EH (cell line): ENCODE results near the gene B9D1.
"Not testable (repeated sequence)": the region's sequence is repeated elsewhere in the genome, so short reads cannot be mapped to it uniquely, and the experiment has no call there.

ENCODE experiments used
- DNase-seq: peaks from one replicate; pipeline ENCODE4 v3.0.0-alpha.2; 2015; ENCODE audit warnings: low read depth

The B9D1 gene

DNA sequence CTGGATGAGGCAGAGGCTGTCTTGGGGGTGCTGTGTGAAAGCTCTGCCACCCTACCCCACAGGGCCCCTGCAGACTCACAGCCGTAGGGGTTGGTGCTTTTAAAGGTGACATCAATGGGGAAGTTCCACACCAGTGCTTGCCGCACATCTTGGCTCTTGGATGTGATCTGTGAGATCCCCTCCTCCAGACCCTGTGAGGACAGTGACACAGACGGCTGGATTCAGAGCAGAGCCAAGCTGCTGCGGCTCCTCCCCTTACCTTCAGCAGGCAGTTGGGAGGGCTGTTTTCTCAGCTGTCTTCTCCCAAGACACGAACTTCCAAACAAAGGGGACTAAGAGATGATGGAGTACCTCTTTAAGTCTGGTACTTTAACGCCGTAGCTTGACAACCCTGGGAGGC lies 4.8 kb downstream of the B9D1 start:
- DNase-seq, result no peak

DNA sequence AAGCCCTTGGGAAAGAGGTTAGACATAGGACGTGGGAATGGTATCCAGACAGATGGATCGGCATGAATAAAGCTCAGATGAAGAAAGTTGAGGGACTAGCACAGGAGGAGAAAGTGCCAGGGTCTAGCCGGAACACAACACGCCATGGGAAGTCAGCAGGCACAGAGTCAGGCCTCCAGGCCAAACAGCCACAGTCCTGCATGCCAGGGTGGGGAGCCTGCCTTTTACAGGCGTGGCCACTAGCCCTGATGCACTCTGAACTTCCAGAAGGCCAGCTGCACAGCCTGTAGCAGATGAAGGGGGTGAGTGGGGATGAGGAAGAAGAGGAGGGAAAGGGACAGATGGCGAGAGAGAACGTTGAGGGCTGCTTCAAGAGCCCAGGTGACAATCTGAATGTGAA lies 5.2 kb downstream of the B9D1 start:
- DNase-seq, result no peak

DNA sequence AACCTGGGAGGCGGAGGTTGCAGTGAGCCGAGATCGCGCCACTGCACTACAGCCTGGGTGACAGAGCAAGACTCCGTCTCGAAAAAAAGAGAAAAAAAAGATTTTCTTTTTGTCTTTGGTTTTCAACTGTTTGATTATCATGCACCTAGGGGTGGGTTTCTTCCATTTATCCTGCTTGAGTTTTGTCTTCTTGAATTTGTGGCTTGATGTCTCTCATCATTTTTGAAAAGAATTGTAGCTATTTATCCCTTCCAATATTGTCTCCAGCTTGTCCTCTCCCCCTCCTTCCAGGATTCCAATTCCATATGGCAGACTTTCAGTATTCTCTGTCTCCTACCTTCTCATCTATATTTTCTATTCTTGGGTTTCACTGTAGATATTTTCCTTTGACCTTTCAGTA lies 7.8 kb downstream of the B9D1 start:
- no peak for DNase-seq

DNA sequence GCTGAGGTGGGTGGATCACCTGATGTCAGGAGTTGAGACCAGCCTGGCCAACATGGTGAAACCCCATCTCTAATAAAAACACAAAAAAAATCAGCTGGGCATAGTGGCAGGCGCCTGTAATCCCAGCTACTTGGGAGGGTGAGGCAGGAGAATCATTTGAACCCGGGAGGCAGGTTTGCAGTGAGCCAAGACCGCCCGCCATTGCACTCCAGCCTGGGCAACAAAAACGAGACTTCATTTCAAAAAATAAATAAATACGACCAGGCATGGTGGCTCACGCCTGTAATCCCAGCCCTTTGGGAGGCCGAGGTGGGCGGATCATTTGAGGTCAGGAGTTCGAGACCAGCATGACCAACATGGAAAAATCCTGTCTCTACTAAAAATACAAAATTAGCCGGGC lies 9.1 kb downstream of the B9D1 start:
- not testable (repeated sequence) for DNase-seq

DNA sequence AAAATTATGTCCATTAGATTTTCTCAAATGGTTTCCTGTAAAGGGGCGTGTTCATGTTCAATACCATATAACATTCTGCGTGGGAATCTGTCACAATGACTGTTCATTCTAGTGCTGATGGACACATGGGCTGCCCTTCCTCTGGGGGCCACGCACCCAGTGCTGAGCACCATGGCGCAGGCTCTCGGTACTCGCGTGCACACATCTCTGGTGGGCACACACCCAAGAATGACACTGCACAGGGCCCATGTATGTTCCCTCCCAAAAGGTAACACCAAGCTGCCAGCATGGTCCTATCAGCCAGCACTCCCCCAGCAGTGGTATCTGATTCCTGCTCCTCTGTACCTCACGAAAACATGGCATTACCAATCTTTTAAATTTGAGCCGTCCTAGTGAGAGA lies 13.7 kb downstream of the B9D1 start:
- DNase-seq, result no peak

DNA sequence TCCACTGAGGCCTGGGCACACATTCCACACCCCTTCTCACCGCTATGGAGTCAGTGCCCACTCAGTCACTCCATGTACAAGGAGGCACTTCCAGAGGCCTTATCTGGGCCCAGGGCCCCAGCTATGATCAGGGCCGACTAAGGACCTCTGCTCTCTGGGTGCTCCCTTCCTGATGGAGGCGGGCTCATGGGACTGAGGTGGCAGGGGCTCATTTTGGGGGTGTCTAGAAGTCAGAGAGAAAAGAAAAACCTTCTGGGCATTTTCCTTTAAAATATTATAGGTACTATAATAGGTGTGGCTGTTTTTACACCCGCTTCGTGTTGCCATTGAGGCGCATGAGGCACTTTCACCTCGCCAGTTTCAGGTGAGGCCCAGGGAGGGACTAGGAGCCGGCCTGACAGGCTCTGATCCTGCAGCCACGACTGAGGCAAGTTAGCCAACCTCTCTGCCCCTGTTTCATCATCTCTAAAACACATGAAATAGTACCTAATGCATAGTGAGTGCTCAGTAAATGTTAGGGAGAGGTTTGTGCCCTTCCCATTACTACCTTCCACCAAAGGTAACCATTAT lies 14.4 kb downstream of the B9D1 start:
- no peak for DNase-seq

DNA sequence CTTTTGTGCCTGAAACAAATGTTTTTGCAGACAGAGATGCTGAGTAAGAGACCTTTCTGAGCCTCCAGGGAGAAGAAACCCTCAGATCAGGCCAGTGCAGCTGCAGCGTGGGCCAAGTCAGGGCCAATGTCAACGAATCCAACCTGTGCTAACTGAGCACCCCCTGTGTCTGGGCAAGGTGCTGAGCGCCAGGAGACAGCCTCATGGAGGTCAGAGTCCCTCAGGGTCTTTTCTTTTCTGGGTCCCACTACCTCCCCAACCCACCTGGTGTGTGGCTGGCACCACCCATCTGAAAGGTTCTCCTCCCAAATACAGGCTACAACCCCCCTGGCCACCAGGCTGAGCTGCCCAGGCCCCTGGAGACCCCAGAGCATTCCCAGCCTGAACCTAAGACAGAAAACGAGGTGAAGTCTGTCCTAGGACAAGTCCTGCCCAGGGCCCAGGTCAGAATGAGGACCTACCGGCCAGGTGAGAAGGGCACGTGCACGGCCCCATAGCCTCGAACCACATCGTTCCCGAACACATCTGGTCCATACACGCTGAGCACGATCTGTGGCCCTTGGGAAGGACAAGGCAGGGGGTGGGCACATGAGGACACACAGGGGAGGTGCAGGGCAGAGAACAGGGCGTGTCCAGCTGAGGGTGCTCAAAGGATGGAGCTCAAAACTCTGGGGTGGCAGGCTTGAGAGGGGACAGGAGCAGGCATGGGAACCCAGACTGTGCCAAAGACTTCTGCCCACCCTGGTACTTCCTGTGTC lies 15.0 kb downstream of the B9D1 start:
- DNase-seq, result no peak

DNA sequence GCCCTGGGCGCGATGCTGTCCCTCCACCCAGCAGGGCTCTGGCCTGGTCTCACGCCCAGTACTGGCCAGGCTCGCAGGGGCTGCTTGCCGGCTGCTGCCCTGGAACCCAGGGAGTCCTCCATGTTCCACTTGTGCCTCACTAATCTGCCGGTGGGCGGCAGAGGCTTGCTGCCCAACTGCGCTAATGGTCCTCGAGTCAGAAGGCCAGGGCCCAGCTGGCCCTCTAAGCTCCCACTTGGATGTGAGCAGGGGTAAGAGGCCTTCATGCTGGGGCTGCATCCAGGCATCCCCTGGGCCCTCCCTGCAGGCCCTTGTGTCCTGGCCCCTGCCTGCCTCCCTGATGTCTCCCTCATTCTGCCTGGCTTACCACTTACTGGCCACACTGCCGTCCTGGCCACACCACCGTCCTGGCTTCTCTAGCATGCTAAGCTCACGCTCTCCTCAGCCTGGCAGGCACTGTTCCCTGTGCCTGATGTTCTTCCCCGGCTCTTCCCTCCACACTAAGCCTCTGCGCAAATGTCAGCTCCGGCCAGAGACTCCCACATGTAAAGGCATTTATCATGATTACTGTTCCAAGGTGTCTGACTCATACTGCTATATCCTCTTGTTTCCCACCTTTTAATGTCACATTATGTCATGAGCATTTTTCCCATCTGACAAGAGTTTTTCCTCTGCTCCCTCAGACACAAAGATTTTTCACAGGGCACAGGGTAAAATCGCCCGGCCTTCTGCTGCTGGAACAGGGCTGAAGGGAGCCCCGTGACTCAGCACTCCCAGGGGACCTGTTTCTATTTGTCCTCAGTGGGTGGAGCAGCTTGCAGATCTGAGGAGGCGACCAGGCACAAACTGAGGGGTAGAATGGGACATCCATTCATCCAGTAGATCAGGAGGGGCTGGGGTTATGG lies 15.9 kb downstream of the B9D1 start:
- peak; percentile 89 for DNase-seq

DNA sequence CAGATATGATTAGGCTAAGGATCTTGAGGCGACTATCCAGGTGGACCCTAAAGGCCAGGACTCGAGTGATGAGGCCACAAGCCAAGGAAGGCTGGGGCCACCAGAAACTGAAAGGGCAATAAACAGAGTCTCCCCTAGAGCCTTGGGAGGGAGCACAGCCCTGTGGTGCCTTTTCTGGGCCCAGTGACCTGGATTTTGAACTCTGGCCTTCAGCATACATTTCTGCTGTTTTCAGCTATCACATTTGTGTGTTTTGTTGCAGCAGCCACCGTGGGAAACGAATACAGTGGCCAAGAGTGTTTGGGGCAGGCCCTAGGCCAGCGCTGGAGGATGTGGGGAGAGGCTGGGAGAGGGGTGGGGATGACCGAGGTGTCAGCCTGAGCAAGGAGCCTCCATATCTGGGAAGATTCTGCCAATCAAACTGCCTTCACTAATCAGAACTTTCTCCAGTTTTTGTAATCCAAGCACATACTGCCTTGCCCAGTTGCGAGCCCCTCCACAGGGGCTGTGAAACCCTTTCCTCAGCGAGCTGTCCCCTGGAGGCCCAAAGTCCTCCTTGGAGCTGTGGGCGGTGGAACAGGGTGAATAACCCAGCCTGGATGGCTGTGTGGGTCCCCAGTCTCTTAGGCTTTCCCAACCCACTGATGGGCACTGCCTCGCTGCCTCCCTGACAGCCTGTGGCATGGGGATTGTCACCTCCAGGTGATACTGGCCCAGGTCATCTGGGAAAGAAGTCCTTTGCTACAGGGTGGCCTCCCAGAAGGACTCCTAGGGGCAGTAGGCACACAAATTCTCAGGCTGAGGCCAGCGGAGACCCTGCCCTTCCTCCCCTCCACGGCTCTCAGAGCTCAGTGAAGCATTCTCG lies 16.8 kb downstream of the B9D1 start:
- DNase-seq, result no peak

DNA sequence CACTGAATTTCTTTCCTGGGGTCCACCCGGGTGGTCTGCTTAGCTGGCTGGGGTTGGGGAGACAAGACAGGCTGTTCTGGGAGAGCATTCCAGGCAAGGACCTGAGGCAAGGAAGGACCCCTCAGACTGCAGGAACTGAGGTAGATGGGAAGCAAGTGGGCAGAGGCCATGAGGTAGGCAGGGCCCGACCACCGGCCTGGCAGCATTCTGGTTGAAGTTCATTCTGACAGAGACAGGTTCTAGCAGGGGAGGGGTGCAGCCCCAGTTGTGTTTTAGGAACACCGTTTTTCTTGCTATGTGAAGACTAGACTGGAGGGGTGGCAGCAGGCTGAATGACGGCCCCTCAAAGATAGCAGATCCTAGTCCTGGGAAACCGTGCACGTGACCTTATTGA lies 17.5 kb downstream of the B9D1 start:
- no peak for DNase-seq

DNA sequence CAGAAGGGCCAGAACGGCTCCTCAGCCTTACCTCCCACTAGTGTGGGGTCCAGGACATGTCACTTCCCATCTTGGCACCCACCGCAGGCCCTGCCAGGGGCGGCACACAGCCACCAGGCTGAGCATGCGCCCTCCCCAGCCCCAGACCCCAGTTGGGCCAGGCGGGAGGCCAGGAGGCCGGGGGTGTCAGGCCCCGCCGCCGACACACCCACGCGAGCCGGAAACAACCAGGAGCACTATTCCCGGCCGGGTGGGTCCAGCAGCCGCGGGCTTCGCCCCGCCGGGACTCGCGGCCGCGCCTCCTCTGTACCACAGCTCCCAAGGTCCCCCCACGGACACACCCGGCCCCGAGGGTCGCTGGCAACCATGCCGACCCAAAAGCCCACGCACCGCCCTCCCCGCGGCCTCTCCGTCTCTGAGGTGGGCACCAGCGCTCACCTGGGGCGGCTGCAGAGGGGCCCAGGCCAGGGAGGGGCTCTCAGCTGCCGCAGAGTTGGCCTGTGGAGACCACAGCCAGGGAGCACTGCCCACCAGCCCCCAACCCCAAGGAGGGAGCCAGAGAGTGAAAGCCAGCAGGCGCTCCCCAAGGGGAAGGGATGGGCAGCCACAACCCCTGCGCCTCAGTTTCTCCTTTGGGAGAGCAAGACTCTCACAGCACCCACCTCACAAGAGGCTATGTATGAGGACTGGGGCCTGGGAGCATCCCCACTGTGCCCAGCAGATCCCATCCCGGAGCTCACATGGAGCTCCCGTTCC lies 18.0 kb downstream of the B9D1 start:
- DNase-seq, result no peak

DNA sequence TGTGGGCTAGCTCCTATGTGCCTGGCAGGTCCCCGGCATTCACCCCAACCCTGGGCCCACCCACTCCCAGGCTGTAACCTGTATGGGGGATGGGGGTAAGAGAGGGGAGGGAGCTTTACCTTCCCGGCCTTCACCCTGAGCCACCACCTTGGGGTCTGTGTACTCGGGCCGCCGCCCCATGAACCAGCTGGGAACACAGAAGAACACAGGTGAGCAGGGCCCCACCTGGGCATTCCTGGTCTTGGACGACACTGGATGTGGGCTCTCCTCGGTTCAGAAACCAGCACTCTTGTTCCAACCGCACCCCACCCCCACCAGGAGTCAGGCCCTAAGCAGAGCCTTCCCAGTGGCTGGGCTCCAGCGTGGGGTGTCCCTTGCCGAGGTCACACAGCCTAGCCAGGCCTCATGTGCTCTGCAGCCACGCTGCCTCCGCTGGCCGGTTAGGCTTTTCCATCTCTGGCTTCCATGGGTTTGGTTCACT lies 18.8 kb downstream of the B9D1 start:
- no peak for DNase-seq

DNA sequence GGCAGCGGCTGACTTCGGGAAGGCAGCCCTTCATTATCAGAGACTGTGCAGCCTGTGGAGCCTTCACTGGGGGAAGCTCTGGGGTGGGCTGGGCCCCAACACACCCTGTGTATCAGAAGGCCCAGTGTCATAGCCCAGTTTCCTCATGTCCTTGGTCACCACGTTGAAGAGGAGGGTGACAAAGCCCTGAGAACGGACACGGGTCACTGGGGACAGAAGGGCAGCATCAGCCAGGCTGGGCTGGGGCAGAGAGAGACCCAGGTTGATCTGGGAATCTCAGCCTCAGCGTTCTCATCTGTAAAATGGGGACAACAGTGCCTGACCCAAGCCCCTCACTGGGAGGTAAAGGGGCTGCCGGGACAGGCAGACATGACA lies 19.3 kb downstream of the B9D1 start:
- DNase-seq, result no peak

DNA sequence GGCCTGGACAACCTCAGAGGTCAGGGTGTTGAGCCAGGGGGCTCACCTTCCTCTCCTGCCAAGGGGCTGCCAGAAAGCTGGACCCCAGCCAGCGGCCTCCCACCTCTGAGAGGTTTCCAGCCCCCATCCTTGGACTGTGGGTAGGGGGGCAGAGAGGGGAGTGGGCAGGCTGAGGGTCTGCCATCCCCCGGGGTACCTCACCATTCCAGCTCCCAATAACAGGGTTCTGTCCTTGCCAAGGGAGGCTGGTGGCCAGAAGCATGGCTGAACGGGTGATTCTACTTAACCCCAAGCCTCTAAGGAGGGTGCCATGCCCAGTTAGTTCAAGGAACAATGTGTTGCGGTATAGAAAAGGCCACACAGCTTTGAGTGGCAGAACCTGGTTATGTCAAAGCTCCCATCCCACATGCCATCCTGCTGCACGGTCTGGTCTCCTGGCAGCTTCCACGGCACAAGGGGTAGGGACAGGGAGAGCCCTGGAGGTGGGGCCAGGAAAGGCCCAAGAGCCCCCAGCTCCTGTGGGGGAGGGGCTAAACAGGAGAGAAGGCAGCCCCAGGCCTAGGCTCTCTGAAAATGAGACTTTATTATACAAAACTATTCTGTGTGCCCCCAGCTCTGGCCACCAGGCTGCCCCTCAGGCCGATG lies 19.8 kb downstream of the B9D1 start:
- no peak for DNase-seq

DNA sequence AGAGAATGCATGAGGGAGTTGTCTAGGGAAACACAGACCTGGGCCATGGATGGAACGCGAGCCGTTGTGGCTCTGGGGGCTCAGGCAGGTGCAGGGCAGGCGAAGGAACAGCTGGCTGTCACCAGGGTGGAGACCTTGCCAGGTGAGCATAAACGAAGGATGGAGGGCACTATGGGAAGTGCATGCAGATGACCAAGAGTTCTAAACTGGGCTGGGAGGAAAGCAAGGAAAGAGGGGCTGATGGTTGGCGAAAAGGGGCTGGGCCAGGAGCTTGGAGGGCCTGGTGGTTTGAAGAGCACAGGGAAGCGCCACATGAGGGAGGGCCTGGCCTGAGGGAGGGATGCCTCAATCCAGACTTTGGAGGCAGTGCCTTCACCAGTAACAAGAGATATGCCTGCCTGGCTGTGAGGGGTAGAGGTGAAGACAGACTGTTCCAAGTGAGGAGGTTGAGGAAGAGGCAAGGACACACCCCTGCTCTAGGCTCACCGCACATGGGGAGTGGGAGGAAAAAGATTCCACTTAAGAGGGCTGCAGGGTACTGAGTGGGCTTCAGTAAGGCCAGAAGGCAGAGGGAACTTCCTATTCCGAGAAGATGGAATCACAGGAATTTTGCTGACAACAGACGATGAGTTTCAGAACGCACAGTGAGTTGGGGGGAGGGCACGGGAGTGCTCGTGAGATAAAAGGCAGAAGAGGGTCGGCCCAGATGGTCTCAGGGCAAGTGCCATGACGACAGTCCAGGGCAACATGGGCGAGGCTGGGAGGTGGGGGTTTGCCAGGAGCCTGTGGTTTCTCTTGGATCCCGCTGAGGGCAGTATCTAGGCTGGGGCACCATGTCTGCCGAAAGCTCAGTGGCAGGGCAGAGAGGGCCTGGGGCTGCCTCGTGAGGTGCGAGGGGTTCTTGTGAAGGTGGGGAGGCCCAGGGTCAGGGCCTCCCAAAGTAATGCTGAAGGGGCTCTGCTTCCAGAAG lies 20.6 kb downstream of the B9D1 start:
- DNase-seq, result peak; percentile 46

DNA sequence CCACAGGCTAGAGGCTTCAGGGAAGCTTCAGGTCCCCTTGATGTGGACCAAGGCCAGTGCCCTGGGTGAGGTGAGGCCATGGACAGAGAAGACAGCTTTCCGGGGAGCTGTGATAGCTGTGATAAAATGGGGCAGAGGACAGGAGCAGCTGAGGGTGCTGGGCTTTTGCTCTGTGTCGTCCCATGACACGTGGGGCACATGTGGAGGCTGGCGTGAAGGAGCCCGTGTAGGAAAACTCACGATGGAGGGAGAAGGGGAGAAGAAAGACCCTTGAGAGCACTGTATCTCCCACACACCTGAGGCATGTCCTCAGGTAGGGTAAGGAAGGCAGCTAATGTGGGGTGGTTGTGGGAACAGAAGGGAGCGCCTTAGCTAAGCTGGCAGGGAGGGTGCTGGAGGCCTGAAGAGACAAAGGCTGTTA lies 21.3 kb downstream of the B9D1 start:
- DNase-seq, result no peak

DNA sequence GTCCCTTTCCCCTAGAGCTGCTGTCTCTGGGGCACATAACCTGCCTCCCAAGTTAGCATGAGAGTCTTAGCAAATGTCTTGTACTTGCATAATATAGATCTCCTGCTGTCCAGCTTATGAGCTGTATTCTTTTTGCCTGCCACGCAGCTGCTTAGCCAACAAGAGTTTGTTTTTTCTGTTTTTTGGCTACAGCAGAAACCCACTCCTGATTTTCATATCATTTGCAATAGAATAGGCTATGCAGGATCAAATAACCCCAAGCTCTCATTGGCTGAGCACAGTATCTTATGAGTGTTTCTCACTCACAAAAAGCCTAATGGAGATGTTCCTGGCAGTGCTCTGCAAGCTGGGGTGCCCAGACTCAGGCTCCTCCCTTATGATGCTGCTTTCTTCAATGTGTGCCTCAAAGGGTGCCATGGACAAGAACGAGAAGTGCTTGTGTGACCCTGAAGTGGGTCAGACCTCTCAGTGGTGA lies 23.1 kb downstream of the B9D1 start:
- no peak for DNase-seq

DNA sequence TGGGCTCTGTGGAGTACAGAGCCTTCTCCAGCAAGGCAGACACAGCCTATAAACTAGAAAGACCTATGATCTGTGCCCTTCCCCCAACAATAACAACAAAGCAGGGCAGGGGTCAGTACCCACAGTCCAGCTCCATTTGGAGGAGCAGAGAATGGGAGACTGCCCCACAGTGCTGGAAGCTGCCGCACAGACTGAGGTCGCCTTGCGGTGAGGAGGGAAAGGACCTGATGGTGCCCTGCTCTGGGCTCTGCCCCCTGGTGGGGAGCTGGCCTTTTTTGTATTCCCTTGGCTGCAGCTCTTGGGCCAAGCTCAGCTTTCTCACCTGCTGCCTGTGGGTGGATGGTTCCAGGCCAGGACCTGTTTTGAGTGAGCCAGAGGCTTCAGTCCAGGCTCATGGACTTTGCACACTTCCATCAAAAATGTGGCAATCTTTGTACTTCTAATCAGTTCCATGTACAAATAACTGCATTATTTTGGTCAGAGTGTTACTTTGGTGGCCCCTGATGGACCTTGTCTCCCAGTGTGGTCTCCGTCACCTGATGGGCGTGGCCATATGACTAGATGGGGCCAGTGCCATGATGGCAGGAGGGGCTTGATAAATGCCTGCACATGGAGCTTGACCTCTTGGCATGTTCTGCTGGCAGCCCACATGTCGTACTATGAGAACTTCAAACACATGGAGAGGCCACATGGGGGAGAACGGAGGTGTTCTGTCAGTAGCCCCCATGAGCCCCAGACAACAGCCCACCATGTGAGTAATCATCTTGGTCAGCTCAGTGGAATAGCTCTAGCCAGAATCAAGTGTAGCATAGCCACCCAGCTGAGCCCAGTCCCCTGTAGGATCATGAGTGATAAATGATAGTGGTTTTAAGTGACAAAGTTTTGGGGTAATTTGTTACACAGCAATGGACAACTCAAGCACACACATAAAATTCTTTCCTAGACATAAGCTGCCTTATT lies 24.2 kb downstream of the B9D1 start:
- peak; percentile 44 for DNase-seq
